Fibroblast of lung (primary cell): ENCODE results near the gene RYR1. TPM values are rescaled to one million over a fixed set of nuclear protein-coding genes. Genes with fewer than 3 reads are reported as not detected.
A peak's percentile ranks its signal among the peaks of the same experiment; 100 is the strongest.

Source experiments
- DNase-seq, 2 donors: peaks; one replicate each; pipeline versions ENCODE4 v3.0.0 to v3.0.0-alpha.2; 2010; ENCODE audit warnings: low read depth in 2 of 2
- H2AFZ ChIP-seq: 2 replicates; pipeline ENCODE4 v1.5.1; 2012; ENCODE audit warnings: low read length, control low read depth, inconsistent platforms
- H3K27ac ChIP-seq: 2 replicates; pipeline ENCODE4 v1.5.1; 2011; ENCODE audit warnings: low read length, control low read depth; ENCODE audit not compliant: insufficient read depth
- H3K27me3 ChIP-seq: 2 replicates; pipeline ENCODE4 v1.5.1; 2011; ENCODE audit warnings: mild to moderate bottlenecking, low read length; ENCODE audit not compliant: control insufficient read depth, insufficient read depth
- H3K36me3 ChIP-seq: 2 replicates; pipeline ENCODE4 v1.5.1; 2011; ENCODE audit warnings: low read length; ENCODE audit not compliant: control insufficient read depth, insufficient read depth
- H3K4me1 ChIP-seq: 2 replicates; pipeline ENCODE4 v1.5.1; 2011; ENCODE audit warnings: low read length; ENCODE audit not compliant: control insufficient read depth, insufficient read depth; ENCODE audit errors: extremely low read depth
- H3K4me2 ChIP-seq: 2 replicates; pipeline ENCODE4 v1.5.1; 2011; ENCODE audit warnings: low read length, control low read depth; ENCODE audit not compliant: insufficient read depth; ENCODE audit errors: extremely low read depth
- H3K4me3 ChIP-seq, 4 experiments: fragments of 200-600 bp in 1 of 4; sonication (generic) in 1 of 4; replicated peaks in 1 of 4; 2 replicates each; pipeline ENCODE4 v1.5.1; 2011 to 2016; ENCODE audit warnings: low read length in 4 of 4, low read depth in 3 of 4, mild to moderate bottlenecking in 3 of 4, control low read depth in 2 of 4, inconsistent platforms in 1 of 4, mixed read lengths in 1 of 4; ENCODE audit not compliant: insufficient read depth in 1 of 4; ENCODE audit errors: control extremely low read depth in 1 of 4
- H3K79me2 ChIP-seq: 2 replicates; pipeline ENCODE4 v1.5.1; 2012; ENCODE audit warnings: mild to moderate bottlenecking, low read length, inconsistent platforms; ENCODE audit not compliant: control insufficient read depth, insufficient read depth
- H3K9ac ChIP-seq: 2 replicates; pipeline ENCODE4 v1.5.1; 2011; ENCODE audit warnings: mild to moderate bottlenecking, low read length, control low read depth; ENCODE audit not compliant: insufficient read depth
- H3K9me3 ChIP-seq: 2 replicates; pipeline ENCODE4 v1.5.1; 2012; ENCODE audit warnings: low read depth, low read length; ENCODE audit not compliant: control insufficient read depth, insufficient read depth
- H4K20me1 ChIP-seq: 2 replicates; pipeline ENCODE4 v1.5.1; 2011; ENCODE audit warnings: low read length; ENCODE audit not compliant: control insufficient read depth, insufficient read depth; ENCODE audit errors: extremely low read depth
- CTCF ChIP-seq, 2 donors: IDR thresholded peaks in 1 of 2; conservative IDR thresholded peaks in 1 of 2; 1 replicate in 1 of 2; 2 replicates in 1 of 2; pipeline ENCODE4 v1.5.1; 2011 to 2012; ENCODE audit warnings: low read length in 2 of 2, control low read depth in 1 of 2, inconsistent platforms in 1 of 2, low read depth in 1 of 2, mild to moderate bottlenecking in 1 of 2
- EZH2 ChIP-seq: IDR thresholded peaks from 2 replicates; pipeline ENCODE4 v1.5.1; 2012; ENCODE audit warnings: low read length, control low read depth, mild to moderate bottlenecking; ENCODE audit errors: missing control alignments
- polyA plus RNA-seq, 2 donors: library from polyadenylated mRNA; depleted of rRNA in 1 of 2; stranded (reverse) in 1 of 2; unstranded in 1 of 2; fragments of >200 nt; gene quantifications; 2 replicates each; pipeline ENCODE4 v1.2.1, GENCODE V29; 2011 to 2012; ENCODE audit warnings: missing spikeins in 1 of 2
- total RNA-seq: library from RNA; depleted of rRNA; stranded (reverse); fragments of >200 nt; gene quantifications from 2 replicates; pipeline ENCODE4 v1.2.1, GENCODE V29; 2014

RYR1 gene
- total and polyA plus RNA-seq, 2 donors (not counting 1 experiment from before 2014, with no cell fraction given): under 0.01 TPM

DNA sequence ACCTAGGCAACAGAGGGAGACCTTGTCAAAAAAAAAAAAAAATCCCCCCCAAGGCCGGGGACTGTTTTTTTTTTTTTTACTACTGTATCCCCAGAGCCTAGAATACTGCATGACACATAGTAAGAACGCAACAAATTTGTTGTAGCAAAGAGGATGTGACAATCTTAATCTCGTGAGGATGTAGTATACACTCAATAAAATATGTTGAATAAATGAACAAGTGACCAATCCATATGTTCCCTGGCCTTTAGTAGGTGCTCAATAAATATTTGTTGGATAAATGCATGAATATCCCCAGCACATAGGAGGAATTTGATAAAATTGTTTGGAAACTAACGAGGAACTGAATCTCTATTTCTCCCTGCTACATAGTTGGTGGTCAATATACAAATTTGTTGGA, 108.5 kb downstream of the RYR1 start:
- DNase-seq: no peak
- Histone ChIP-seq H4K20me1 (no peaks in the 10 kb centered on the region), H3K4me1 (no peaks in the 10 kb centered on the region), H3K27ac (no peak overlapping the region), H3K36me3 (no peaks in the 10 kb centered on the region), H3K79me2 (no peaks in the 10 kb centered on the region), H3K4me2 (no peak overlapping the region), H3K27me3 (no peaks in the 10 kb centered on the region), H2AFZ (no peak overlapping the region), H3K4me3 (no peak overlapping the region), H3K9me3 (no peaks in the 10 kb centered on the region), H3K9ac (no peak overlapping the region)
- TF ChIP-seq CTCF (conservative IDR thresholded peaks at IDR 0.05 in 1 of 2, IDR thresholded peaks at IDR 0.05 in 1 of 2; ENCODE audit: low read depth in 1 of 2, low read length in 2 of 2) (no peak), EZH2 (no peak)

- no peak overlapping the region for H3K4me3 ChIP-seq
- no peak overlapping the region for H3K9ac ChIP-seq
- no peaks in the 10 kb centered on the region for H3K79me2 ChIP-seq
- no peaks in the 10 kb centered on the region for H4K20me1 ChIP-seq
- no peaks in the 10 kb centered on the region for H3K36me3 ChIP-seq
- H3K27me3 ChIP-seq: no peaks in the 10 kb centered on the region
- H3K4me2 ChIP-seq: no peak overlapping the region
- TF ChIP-seq EZH2 (no peak), CTCF (conservative IDR thresholded peaks at IDR 0.05 in 1 of 2, IDR thresholded peaks at IDR 0.05 in 1 of 2; ENCODE audit: low read depth in 1 of 2, low read length in 2 of 2) (no peak)
- no peaks in the 10 kb centered on the region for H3K4me1 ChIP-seq
- no peak for DNase-seq
- no peak overlapping the region for H3K27ac ChIP-seq
- peak overlapping the region; percentile 35 for H2AFZ ChIP-seq
- no peaks in the 10 kb centered on the region for H3K9me3 ChIP-seq
Observed at GRCh38 chr19:38543286-38543806, 109.9 kb downstream of the RYR1 start.

DNA sequence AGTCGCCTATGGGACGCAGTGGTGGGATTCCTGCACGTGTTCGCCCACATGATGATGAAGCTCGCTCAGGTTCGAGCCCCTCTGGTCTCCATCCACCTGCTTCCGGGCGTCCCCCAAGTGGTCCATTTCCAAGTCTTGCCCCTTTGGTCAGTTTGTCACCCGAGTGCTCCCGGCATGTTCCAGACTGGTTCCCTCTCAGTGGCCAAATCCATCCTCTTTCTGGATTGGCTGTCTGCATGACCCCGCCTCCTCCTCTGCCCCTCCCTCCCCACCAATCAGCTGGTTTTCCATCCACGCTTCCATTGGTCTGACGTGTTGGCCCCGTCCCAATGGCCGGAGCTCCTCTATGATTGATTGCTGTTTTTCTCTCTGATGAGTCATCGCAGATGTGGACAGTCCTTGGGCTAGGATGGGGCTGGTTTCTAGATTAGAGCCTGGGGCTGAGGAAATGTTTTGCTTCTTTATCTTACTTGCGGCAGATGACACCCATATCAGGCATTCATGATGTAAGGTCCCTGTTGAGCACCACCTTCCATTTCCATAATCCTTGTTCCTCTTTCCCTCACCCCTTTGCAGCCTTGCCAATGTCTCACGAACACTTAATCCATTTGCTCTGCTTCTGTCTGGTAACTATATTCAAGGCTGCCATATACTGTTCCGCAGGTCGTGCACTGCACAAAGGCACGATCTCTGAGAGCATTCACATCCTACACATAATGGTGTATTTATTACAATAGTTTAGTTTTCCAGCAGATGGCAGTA, 110.5 kb downstream of the RYR1 start:
- peak overlapping the region in 1 of 4 experiments; percentile 27 for H3K4me3 ChIP-seq
- H3K36me3 ChIP-seq: no peaks in the 10 kb centered on the region
- no peaks in the 10 kb centered on the region for H4K20me1 ChIP-seq
- H3K4me2 ChIP-seq: peak overlapping the region; percentile 66
- H3K27ac ChIP-seq: no peak overlapping the region
- no peak overlapping the region for H3K9ac ChIP-seq
- no peaks in the 10 kb centered on the region for H3K4me1 ChIP-seq
- no peaks in the 10 kb centered on the region for H3K27me3 ChIP-seq
- H2AFZ ChIP-seq: peak overlapping the region; percentile 68
- H3K79me2 ChIP-seq: no peaks in the 10 kb centered on the region
- DNase-seq: peak; percentile 80 to 85
- H3K9me3 ChIP-seq: no peaks in the 10 kb centered on the region
- TF ChIP-seq EZH2 (no peak), CTCF (conservative IDR thresholded peaks at IDR 0.05 in 1 of 2, IDR thresholded peaks at IDR 0.05 in 1 of 2; ENCODE audit: low read depth in 1 of 2, low read length in 2 of 2) (peak in 1 of 2 donors; percentile 45)
